HG03520 (cell line): ENCODE data around the gene TAGLN.
"Not testable (repeated sequence)": the region's sequence is repeated elsewhere in the genome, so short reads cannot be mapped to it uniquely, and the experiment has no call there.

Experiments used
- ATAC-seq: cut with Tn5 transposase; IDR thresholded peaks from one replicate; pipeline ENCODE4 v1.9.1; 2021; ENCODE audit warnings: mild to moderate bottlenecking, moderate library complexity; ENCODE audit not compliant: unreplicated experiment

Gene TAGLN

GRCh38 chr11:117180661-117181585 is 18.2 kb upstream of the TAGLN start:
- ATAC-seq = no peak

GRCh38 chr11:117181586-117182550 is 17.3 kb upstream of the TAGLN start:
- ATAC-seq = no peak

GRCh38 chr11:117182551-117182935 is 16.6 kb upstream of the TAGLN start:
- ATAC-seq = no peak

- not testable (repeated sequence) for ATAC-seq
Measured at GRCh38 chr11:117183178-117183577, 16.0 kb upstream of the TAGLN start.

GRCh38 chr11:117183724-117184349 is 15.3 kb upstream of the TAGLN start:
- ATAC-seq = no peak

GRCh38 chr11:117185736-117186430 is 13.3 kb upstream of the TAGLN start:
- no peak for ATAC-seq

GRCh38 chr11:117186431-117186761 is 12.8 kb upstream of the TAGLN start:
- ATAC-seq = no peak

- no peak for ATAC-seq
Measured at GRCh38 chr11:117187007-117187406, 12.2 kb upstream of the TAGLN start.

- no peak for ATAC-seq
Measured at GRCh38 chr11:117187428-117187798, 11.8 kb upstream of the TAGLN start.

- no peak for ATAC-seq
Measured at GRCh38 chr11:117187799-117188481, 11.2 kb upstream of the TAGLN start.

GRCh38 chr11:117188620-117189081 is 10.5 kb upstream of the TAGLN start:
- ATAC-seq = no peak

GRCh38 chr11:117189191-117189940 is 9.8 kb upstream of the TAGLN start:
- no peak for ATAC-seq

- ATAC-seq = no peak
Measured at GRCh38 chr11:117189941-117190544, 9.1 kb upstream of the TAGLN start.

- ATAC-seq = no peak
Measured at GRCh38 chr11:117191680-117192400, 7.3 kb upstream of the TAGLN start.

- ATAC-seq = no peak
Measured at GRCh38 chr11:117192401-117192875, 6.7 kb upstream of the TAGLN start.

GRCh38 chr11:117193130-117194020 is 5.8 kb upstream of the TAGLN start:
- no peak for ATAC-seq

GRCh38 chr11:117194267-117194666 is 4.9 kb upstream of the TAGLN start:
- no peak for ATAC-seq
